ENCODE data around the gene CYSLTR2. TPM values are rescaled to one million over a fixed set of nuclear protein-coding genes. Genes with fewer than 3 reads are reported as not detected.

The CYSLTR2 gene
- total and polyA plus RNA-seq, 12 donors, result 0.50 to 41.6 (median 12.8) TPM

DNA sequence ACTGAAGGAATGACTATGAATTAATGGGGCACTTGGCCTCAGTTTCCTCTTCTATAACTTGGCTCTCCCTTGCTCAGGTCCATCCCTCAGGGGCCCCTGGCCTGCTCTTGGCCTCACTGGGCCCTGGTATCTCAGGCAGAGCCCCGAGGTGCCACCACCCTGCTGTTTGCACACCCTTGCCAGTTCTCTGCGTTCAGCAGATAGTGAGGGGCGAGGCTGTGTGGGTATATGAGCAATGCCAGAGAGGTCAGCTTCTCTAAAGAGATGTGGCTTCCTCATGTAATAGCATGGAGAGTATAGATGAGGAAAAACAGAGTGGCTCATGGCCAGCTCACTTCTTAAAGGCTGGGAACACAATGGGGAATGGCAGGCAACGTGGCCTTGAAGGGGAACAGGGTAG, 76.1 kb downstream of the CYSLTR2 start:
- no peak overlapping the region for H3K4me3 ChIP-seq
- H3K27ac ChIP-seq, result no peak overlapping the region
- peaks cover 5 to 13% of the 10 kb centered on the region in 2 donors for H3K4me1 ChIP-seq (replicated peaks in 1 of 2)
- no peak for TF ChIP-seq POLR2A (IDR thresholded peaks at IDR 0.05)
- no peak for TF ChIP-seq CTCF (IDR thresholded peaks at IDR 0.05)
- DNase-seq, result no peak
- H3K36me3 ChIP-seq (replicated peaks in 1 of 2), result no peaks in the 10 kb centered on the region
- intact Hi-C loops (cut with DNase I), result loop anchor here (10.0 kb wide), 2 partner anchors 65 to 135 kb away; no protein-coding TSS in a partner anchor
- WGBS, 4 donors, result 80 to 98% (median 92%) methylated on average over 4 of the region's 4 CpGs
- no peaks in the 10 kb centered on the region for H3K9me3 ChIP-seq (replicated peaks in 1 of 3)
- H3K27me3 ChIP-seq, result no peaks in the 10 kb centered on the region

DNA sequence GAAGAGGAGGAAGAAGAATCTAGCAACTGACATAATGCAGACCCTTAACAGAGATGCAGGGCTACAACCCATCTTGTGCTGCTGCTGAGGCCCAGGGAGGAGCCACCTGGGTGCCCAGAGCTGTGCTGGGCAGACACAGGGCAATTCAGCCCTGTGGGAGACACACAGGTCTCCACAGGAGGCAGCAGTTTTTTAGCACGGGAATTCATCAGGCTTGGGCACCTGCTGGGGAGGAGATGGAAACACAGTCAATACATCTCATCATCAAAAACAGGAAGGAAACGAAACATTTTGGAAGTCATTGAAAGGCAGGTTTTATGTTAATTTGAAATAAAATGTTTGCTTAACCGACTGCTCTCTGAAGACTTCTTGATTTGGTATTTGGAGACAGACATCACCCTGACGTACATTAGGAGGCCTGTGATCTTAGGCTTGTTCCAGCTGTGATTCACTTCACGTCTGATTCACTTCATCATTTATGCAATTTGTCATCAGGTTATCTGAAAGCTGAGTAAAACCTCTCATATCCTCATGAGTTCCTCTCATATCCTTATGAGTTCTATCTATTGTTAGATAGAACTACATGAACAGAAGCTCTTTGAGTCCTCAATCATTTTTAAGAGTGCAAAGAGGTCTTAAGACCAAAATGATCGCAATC, 77.4 kb downstream of the CYSLTR2 start:
- H3K27ac ChIP-seq, result peak overlapping the region in 2 of 5 donors; percentile 5 to 17
- DNase-seq, result peak in 1 of 7 donors; percentile 43
- no peaks in the 10 kb centered on the region for H3K27me3 ChIP-seq
- H3K4me3 ChIP-seq, result no peak overlapping the region
- TF ChIP-seq CTCF (IDR thresholded peaks at IDR 0.05) (peak in 1 of 6 experiments; percentile 23), POLR2A (IDR thresholded peaks at IDR 0.05) (no peak)
- no peaks in the 10 kb centered on the region for H3K36me3 ChIP-seq (replicated peaks in 1 of 2)
- intact Hi-C loops (cut with DNase I), result loop anchor here (10.0 kb wide), 1 partner anchor 136 kb away; no protein-coding TSS in a partner anchor
- WGBS, 4 donors, result 44 to 59% (median 50%) methylated on average over 6 of the region's 6 CpGs
- H3K4me1 ChIP-seq (replicated peaks in 1 of 2), result peaks cover 5 to 13% of the 10 kb centered on the region in 2 donors
- H3K9me3 ChIP-seq (replicated peaks in 1 of 3), result no peaks in the 10 kb centered on the region

- H3K9me3 ChIP-seq (replicated peaks in 1 of 3), result no peaks in the 10 kb centered on the region
- no peaks in the 10 kb centered on the region for H3K27me3 ChIP-seq
- H3K27ac ChIP-seq, result peak overlapping the region in 1 of 5 donors; percentile 5
- H3K36me3 ChIP-seq (replicated peaks in 1 of 2), result no peaks in the 10 kb centered on the region
- peaks cover 2 to 4% of the 10 kb centered on the region in 2 donors for H3K4me1 ChIP-seq (replicated peaks in 1 of 2)
- TF ChIP-seq POLR2A (IDR thresholded peaks at IDR 0.05) (no peak), CTCF (IDR thresholded peaks at IDR 0.05) (peak; percentile 56 to 77 (median 67))
- 37 to 59% (median 43%) methylated on average over 10 to 16 of the region's 16 CpGs for WGBS, 4 donors
- peak overlapping the region in 1 of 4 donors; percentile 25 for H3K4me3 ChIP-seq
- peak; percentile 45 to 70 (median 61) for DNase-seq
- intact Hi-C loops (cut with DNase I), result loop anchor here (10.0 kb wide), 1 partner anchor 137 kb away; no protein-coding TSS in a partner anchor
Observed at GRCh38 chr13:48731957-48732569, 78.3 kb downstream of the CYSLTR2 start.

- Histone ChIP-seq H3K9me3 (replicated peaks in 1 of 3) (no peaks in the 10 kb centered on the region), H3K4me1 (replicated peaks in 1 of 2) (peaks cover 0 to 12% of the 10 kb centered on the region in 2 donors), H3K36me3 (replicated peaks in 1 of 2) (no peaks in the 10 kb centered on the region), H3K27ac (no peak overlapping the region), H3K27me3 (no peaks in the 10 kb centered on the region), H3K4me3 (no peak overlapping the region)
- intact Hi-C loops (cut with DNase I), result loop anchor here (10.0 kb wide), 1 partner anchor 139 kb away; no protein-coding TSS in a partner anchor
- DNase-seq, result no peak
- no peak for TF ChIP-seq CTCF (IDR thresholded peaks at IDR 0.05)
- TF ChIP-seq POLR2A (IDR thresholded peaks at IDR 0.05), result no peak
- 86 to 96% (median 91%) methylated on average over 5 of the region's 5 CpGs for WGBS, 4 donors
Observed at GRCh38 chr13:48733739-48734335, 80.1 kb downstream of the CYSLTR2 start.

Data from adrenal gland (tissue), 12 donors.